GM19193 (cell line): Measurements from ENCODE around the gene FGFRL1.

Experiments
- POLR2A ChIP-seq: IDR thresholded peaks from 4 replicates; pipeline ENCODE4 v1.6.1; 2011; ENCODE audit not compliant: insufficient read depth, insufficient read length; ENCODE audit errors: extremely low read depth

FGFRL1 gene

DNA sequence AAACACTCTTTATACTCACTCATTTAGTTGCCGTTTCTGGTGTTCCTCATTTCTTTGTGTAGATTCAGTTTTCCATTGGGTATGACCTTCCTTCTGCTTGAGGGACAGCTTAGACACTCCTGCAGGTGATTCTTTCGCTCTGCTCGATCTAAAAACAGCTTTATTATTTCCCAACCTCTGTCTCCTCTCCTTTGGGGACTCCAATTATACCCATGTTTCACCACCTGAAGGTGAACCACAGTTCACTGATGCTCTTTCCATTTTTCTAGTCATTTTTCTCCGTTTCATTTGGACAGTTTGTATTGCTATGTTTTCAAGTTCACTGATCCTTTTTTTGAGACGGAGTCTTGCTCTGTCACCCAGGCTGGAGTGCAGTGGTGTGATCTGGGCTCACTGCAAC lies 4.6 kb upstream of the FGFRL1 start:
- no peak for TF ChIP-seq POLR2A

DNA sequence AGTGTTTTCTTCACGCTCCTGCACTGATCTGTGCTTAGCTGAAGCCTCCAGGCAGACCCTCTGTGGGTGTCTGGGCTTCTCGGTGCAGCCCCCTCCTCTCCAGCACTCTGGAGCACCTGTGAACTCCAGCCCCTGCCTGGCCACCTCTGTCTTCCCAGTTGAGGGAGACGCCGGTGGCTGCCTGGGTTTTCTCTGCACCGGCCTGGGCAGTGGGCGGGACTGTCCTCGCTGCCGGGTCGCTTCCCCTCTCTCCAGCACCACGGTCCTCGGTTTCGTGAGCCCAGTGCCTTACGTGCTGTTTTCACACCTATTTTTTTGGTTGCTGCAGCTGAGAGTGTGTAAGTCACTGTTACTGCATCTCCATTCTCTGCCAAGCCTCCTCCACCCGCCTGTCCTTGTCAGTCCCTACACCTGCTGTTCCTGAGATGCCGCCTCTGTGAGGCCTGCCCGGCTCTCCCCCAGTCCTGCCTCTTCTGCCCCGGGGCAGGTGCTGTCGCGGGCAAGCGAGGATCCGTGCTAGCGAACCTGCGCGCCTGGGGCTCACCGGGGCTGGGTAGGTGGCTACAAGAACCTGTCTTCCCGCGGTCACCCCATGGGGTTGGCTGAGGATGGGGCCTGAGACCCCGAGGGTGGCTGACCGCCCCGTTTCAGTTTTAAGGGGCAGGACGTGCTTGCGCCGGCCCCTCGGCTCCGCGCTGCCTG lies 2.4 kb upstream of the FGFRL1 start:
- no peak for TF ChIP-seq POLR2A

DNA sequence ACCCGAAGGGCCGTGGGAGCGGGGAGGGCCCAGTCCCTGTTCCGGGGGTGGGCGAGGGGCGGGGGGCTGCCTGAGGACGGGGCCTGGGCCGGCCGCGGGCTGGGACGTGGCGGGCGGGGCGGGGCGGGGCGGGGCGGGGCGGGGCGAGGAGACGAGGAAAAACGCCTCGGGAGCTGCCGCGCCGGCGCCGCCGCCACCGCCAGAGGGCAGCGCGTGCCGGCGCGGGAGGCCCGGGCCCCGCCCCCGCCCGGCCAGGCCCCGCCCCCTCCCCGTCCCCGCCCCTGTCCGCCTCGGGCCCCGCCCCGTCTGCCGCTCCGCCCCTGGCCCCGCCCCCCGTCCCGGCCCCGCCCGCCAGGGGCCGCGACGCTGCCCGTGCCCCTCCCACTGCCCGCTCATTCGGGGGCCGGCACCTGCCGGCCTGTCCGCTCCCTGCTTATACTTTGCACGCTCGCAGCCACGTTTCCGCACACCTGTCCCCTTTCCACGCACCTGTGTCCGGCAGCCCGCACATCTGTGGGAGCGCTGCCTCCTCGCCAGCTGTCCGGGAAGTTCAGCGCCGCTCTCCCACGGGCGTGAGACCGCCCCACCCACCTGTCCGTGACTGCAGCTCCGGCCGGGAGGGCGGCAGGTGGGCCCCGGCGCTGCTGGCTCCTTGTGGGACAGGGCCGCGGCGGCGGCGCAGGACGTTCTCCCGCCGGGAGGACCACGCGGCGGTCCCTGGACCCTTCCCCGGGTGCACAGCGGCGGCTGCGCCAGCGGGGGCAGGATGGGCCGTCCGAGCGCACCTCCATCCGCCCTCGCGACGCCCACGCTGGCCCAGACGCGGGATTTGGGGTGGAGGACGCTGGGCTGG lies 1.7 kb upstream of the FGFRL1 start:
- no peak for TF ChIP-seq POLR2A

DNA sequence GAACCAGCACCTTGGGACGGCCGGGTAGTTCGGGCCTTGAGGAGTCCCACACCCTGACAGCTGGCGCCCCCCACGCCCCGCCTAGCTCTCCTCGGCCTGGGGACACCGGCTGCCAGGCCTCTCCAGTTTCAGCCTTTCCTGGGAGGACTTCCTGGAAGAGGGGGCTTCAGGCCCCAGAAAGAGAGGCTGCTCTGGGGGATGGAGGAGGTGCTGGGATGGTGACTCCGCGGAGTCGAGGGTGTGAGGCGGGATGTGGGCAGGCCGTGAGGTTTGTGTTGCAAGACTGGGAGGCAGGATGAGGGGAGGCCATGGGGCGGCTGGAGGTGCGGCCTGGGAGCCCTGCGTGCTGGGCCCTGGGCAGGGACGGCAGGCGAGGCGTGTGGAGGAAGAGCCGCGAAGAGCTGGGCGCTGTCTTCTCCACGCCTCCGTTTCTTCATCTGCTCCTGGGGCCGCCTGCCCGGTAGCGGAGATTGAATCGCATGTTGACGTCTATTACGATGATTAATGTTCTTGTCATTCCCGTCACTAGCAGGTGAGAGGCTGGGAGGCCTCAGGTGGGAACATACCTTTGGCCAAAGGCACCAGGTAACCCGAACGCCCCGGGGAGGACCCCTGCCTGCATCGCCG lies 918 bp upstream of the FGFRL1 start:
- no peak for TF ChIP-seq POLR2A

DNA sequence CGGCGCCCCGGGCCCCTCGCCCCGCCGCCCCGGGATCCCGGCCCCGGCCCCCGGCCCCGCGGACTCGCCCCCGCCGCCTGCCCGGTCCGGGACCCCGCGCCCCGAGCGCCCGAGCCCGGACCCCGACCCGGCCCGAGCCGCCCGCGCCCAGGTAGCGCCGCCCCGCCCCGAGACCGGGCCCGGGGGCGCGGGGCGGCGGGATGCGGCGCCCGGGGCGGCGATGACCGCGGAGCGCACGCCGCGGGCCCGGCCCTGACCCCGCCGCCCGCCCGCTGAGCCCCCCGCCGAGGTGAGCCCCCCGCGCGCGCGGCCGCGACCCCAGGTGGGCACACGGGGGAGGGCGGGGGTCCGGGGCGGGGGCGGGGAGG lies 224 bp downstream of the FGFRL1 start:
- TF ChIP-seq POLR2A = no peak

DNA sequence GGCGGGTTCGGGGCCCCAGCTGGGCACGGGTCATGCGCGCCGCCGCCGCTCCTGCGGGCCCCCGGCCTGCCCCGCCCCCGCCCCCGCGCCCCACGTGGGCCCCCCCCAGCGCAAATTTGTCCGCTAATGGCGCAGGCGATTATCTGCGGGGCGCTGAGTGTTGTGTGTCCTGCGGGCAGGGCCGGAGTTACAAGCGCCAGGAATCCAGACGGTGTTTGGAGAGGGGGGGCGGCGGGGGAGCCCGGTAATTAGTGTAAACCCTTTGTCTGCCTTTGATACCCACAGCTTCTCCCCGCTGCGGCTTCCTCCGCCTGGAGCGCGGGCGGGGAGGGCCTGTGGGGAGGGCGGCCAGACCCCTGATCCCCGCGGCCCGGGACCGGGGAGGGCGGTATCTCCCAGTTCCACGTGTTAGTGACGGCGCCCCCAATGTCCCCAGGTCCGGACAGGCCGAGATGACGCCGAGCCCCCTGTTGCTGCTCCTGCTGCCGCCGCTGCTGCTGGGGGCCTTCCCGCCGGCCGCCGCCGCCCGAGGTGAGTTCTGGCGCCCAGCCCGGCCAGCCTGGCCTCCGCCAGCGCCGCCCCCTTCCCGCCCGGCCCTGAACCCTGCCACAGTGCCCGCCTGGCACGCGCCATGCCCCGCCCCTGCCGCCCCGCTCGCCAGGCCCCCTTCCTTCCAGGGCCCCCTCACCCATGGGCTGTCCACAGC lies 761 bp downstream of the FGFRL1 start:
- no peak for TF ChIP-seq POLR2A

DNA sequence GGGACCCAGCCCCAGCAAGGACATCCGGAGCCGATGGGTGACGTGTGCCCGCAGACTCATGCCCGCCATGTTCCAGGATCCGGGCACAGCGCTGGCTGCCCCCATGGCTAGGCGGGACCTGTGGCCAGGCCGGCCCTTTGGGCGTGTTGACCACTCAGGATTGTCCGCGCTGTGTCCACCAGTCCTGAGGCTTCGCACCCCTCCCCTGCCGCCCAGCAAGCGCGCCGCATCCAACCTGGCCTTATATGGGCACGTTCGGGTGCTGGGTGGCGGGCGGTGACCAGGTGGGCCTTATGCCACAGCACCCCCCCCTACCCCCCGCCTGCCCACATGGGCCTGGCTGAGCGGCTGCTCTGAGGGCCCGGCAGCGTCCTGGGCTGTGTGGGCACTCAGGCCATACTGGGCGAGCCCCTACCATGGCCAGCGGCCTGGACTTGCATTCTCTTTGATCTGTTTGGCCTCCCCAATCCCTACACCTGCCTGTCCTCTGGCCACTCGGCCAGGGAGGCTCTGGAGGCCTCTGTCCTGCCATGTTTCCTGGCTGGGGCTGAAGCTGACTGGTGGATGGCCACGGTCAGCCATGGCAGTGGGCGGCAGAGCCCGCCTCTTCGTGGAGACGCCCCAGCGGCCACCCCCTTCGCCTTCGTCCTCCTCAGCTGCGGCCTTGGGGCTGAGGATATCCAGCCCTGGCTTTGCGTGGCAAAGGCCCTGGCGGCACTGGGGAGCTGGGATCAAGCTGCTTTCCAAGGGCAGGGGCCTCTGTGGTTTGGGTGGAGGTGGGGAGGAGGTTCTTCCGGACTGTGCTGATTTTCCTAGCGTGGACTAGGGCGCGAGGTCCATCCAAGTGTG lies 2.0 kb downstream of the FGFRL1 start:
- no peak for TF ChIP-seq POLR2A

DNA sequence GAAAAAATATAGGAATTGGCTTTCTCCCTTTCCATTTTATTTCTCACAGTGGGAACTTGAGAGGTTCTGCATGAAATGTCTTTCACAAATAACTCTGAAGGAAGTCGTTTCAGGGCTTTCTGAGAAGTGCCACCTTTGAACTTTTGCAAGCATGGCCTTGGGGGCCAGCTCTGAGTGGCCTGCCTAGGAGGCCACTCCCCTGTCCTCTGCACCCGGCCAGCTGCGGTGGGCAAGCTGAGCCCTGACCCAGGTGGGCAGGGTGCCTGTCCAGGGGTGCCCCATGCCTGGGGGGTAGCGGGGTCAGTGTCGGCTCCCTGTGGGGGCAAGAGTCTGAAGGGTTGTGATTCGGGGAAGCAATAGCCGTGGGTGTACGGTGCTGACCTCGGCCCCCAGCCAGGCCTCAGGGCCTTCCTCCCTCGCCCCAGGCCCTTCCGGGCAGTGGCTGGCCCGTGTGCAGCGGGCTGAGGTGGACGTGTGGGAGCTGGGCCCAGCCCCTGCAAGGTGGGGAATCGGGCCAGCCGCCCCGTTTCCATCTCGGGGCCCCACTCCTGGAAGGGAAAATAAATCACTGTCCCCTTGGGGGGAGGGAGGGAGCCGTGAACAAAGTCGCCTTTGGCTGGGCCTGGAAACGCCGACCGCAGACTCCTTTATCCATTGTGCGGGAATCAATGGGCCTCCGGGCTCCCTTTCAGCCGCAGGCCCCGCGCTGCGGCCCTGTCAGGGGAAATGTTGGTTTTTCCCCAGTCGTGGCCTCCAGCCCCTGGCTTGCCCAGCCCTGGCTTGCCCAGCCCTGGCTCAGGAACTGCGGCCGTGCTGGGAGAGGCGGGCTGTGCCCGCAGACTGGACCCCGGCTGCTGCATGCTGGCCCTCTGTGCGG lies 3.1 kb downstream of the FGFRL1 start:
- TF ChIP-seq POLR2A = no peak

DNA sequence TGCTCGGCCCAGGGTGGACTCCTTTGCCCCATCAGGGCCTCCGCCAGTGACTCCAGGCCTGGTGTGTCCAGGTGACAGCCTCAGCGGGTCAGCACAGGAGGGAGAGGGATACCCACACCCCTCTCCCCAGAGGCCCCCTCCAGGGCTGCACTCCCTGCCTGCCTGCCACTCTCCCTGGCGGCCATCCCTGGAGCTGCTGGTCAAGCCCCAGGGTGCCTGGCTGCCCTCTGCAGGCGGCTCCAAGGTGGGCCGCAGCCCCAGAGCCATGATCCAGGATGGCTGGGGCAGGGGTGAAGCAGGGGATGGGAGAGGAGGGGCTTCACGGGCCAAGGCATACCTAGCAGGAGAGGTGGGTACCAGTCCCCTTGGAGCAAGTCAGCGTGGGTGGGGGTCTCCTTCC lies 3.8 kb downstream of the FGFRL1 start:
- no peak for TF ChIP-seq POLR2A

DNA sequence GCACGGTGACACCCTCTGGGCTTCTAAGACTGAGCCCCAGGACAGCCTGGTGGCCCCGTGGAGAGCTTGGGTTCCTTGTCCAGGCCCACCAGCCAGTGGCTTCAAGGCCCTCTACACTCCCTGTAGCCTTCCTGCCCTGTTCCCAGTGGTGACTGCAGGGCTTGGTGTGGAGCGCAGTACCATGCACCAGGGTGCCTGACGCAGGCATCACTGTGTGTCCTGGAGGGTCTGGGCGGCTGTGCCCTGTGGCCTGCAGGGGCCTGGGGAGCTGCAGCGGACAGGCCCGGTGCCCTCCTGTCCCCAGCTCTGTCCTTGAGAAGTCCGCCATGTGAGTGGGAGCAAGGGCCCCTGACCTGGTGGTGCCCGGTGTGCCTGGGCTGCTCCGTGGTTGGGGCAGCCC lies 4.3 kb downstream of the FGFRL1 start:
- no peak for TF ChIP-seq POLR2A

DNA sequence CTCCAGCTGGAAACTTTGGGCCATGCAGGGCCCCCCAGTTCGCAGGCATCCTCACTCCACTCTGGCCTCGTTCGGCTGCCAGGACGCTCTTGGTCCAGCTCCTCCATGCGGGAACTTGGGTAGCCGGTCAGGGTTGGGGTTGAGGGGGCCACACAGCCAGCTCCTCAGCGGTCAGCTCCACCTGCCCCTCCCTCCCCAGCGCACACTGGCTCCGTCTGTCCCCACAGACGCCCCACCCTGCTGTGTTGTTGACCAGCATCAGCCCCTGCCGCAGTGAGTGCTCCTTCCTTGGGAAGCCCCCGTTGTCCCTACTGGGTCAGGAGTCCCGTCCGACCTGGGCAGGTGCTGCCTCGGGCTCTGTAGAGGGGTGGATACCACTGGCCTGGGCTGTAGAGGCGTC lies 5.8 kb downstream of the FGFRL1 start:
- no peak for TF ChIP-seq POLR2A

DNA sequence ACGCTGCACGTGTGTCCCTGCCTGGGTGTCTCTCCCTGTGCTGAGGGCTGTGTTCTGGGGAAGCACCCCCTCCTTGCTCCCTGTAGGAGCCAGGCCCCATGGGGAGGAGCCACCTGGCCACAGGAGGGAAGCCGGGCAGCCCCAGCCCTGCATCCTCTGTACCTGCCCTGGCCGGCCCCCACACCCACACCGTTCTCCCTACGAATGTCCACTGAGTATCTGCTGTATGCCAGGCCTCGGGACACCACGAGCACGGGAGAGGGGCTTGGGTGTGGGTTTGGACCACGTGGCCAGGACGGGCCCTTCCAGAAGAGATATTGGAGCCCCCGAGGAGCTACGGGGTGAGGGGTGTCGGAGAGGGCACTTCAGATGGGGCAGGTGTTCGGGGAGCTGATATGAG lies 6.3 kb downstream of the FGFRL1 start:
- no peak for TF ChIP-seq POLR2A

DNA sequence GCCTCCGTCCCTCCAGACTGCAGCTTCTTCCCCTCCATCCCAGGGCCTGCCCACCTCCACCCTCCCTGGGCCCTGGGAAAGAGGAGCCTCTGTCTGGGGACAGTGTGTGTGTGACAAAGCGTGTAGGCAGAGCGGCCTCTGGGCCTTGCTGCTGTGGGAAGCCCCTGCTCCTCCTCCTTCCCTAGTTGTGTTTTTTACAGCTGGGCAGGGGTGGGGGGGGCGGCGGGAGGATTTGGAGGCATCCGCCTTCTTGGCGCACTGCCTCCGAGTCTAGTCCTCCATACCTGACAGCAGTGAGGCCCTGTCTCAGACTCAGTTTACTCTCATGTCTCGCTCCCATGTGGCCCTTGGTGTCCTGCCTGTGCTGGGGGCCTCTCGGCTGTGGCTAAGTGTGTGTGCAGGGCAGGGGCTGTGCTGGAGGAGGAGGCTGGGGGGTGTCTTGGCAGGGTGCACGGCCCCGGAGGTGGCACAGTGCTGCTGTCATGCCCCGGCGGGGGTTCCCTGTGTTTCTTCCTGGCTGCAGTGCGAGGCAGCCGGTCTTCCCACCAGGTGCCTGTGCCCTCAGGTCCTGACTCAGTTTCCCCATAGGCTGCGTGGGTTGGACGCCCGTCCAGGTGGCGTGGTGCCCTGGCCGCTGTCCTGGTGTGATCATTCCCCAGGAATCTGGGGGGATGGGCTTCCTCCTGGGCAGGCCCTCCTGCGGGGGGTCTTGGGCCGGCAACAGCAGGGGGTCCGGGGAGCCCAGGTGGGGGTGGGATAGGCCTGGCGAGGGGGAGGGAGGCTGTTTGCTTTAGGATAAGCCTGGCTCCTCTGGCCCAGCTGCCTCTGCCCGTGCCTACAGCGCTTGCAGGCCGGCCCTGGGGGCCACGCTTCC lies 7.0 kb downstream of the FGFRL1 start:
- TF ChIP-seq POLR2A = no peak

DNA sequence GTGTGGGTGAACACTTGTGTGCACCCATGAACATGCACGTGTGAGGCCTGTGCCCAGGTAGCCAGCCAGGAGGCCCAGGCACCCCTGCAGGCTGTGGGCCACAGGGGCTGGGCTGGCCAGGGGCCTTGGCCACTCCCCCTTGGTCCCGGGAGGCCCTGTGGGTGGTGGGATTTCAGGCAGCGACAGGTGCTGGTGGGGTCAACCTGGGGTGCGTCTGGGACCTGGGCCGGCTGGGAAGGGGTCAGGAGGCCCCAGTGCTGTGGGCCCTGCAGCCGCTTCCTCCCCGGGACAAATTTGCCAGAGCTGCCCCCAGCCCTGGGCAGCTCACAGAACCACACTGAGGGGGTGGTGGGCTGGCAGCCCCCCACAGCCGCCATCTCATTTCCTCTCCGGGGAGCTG lies 7.9 kb downstream of the FGFRL1 start:
- no peak for TF ChIP-seq POLR2A
